T-helper 2 cell treated with Interferon-gamma antibody and Interleukin-4, amounts not matched to agents 100 ng/mL and 5 ng/mL, for 36 hours (primary cell): ENCODE measurements around the gene OPA1. TPM values are rescaled to one million over a fixed set of nuclear protein-coding genes. Genes with fewer than 3 reads are reported as not detected.

Experiments used
- intact Hi-C: fragments of 100-400 bp; cut with micrococcal nuclease; formaldehyde crosslinking; loops from one replicate; pipeline ENCODE4 v1.15.1; 2023
- total RNA-seq: library from RNA; stranded (reverse); gene quantifications from 2 replicates; pipeline ENCODE4 v1.2.3, GENCODE V29; 2022

OPA1 gene
- total RNA-seq, 1 donor from 2014 or later = 64.5 TPM

DNA sequence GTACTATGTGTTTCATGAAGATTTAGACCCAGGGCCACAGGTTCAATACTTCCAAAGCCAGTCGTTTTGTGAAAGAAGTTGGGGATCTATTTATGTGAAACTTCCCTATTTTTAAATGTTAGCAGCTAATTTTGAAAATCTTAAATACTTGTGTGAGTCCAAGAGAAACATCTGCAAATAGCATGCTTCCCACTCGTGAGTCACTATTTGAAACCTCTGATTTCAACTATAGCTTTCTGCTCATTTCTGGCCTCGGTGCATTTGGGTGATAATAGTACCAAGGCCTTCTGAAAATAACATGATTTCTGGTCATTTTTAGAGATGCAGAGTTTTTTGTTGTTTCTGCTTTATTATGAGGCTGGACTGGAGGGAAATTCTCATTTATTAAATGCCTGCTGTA lies 110.0 kb downstream of the OPA1 start:
- intact Hi-C loops = no loop called here

DNA sequence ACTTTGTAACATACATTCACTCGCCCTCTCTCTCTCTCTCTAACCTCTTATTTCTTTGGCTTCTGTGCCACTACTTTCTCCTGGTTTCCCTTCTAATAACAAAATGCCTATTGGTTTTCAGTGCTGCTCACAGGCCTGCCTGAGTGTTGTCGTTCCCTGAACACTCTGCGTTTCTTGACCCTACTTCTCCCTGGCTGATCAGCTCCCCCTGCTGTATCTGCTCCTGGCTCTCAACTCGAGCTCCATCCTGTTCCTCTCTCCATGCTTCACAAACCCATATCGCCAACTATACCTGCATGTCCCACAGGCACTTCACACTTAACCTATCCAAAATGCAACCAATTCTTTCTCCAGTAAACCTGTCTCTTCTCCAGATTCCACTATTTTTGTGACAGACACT lies 111.4 kb downstream of the OPA1 start:
- intact Hi-C loops = no loop called here

DNA sequence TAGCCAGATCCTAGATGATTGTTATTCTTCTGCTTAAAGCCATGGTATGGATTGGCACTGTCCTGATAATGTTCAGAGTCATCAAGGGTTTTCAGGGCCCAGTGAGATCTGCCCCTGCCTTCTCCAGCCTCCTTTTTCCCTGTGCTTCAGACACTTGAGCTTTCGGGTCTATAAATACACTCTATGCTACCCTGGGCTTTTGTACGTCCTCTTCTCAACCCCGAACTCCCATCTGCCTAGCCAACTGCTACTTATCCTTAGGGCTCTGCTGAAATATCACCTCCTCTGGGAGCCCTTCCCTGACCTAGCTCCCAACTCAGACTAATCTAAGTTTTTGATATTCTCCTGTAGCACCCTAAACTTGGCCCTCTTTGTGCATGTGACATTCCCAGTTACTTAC lies 115.3 kb downstream of the OPA1 start:
- intact Hi-C loops = no loop called here

DNA sequence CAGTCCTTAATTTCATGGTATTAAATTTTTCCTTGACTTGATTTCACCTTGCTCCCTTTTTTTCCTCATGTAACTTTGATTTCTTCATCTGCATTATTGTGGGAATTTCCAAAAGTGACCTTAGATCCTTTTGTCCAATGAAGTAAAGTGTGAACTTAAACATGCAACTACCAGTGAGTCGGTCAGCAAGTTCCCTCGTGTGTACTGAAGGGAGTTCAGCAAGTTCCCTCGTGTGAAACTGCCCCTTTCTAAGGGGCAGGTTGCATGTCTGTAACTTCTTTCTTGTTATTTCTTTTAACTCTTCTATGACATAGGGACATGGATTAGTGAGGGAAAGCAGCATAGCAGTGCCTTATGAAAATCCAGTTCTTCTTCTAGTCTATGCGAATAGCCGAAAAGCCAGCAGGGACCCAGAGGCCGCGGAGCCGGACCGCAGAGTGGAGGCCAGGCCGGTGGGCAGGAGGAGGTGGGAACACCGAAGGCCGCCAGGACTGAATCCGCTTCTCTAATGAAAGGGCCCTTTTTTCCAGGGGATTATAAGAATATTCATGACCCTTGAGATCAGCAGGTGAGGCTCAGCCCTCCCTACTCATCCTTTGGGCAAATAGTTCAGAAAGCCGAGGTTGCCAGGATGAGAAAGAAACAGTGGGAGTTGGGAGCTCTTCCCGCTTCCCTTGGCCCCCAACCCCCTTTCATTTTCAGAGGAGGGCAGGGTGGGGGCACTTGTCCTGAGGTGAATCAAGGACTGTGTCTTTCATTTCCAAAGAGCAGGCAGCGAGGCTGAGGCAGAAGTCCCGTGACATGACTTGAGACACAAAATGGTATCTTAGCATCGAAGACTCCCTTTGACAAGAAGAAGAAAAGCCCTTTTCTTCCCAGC lies 117.5 kb downstream of the OPA1 start:
- intact Hi-C loops = no loop called here

DNA sequence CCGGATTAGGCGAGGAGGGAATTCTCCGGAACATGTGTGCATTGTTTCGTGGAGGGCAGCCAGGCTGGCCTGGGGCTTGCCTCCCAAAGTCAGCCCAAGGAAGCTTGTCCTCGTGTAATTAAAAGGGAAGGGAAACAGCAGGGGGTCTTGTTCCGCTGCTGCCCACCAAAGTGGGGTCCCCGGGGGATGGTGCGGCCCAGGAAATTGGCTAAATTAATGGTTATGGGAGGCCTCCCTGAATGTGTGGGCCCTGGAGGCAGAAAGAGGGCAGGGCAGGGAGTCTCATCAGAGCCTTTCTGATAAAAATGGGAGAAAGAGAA lies 118.1 kb downstream of the OPA1 start:
- intact Hi-C loops = no loop called here

DNA sequence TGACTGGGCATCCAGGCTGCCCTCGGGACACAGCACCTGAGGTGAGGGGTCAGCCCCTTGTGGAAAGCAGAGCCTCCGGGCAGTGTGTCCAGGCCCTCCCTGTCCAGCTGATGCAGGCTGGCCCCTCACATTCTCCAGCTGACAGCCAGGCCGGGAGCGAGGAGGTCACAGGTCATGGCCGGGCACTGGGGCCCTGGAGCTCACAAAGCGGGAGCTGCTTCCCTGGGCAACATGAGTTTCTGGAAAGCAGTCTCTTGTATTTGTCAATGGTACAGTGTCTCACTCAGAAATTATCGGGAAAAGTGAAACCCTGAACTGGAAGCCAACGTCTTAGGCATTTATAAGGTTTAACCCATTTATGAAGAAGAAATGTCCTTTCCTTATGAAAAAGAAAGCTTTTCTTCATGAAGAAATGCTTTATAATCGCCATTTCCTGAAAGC lies 118.5 kb downstream of the OPA1 start:
- intact Hi-C loops = no loop called here

DNA sequence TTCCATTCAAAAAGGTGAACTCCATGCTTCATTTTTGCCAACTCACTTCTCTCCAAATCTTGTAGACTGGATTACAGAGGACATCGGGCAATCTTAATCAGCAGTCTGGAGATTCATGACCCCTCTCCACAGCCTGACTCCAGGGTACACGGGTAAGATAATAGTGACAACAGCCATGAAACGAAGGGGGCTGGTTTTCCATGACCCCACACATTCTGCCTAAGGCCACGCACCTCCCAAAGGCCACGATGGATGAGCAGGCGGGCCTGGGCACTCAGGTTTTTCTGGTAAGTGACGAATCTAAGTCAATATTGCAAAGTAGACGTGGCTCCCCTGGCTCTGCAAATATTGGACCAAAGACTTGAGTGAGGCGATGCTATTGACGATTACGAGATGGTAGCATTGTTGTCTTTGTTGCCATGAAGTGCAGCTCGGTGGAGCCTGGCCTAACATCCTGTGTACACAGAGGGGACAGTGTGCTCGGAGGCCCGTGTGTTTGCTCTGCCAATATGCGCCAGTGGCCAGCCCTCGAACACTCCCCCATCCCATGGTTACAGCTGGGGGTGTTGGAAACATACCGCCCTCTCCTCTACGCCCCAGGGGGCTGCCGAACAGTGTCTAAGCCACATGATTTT lies 119.1 kb downstream of the OPA1 start:
- intact Hi-C loops = no loop called here

DNA sequence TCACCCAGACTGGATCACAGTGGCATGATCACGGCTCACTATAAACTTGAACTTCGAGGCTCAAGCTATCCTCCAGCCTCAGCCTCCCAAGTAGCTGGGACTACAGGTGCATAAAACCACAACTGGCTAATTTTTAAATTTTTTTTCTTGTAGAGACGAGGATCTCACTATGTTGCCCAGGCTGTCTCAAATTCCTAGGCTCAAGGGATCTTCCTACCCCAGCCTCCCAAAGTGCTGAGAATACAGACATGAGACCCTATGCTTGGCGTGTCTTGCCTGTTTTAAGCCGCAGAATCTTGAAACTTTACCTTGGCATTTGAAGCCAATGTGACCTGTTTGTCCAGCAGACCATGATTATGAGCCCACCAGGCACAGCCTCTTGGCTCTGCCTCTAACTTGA lies 119.9 kb downstream of the OPA1 start:
- intact Hi-C loops = no loop called here

DNA sequence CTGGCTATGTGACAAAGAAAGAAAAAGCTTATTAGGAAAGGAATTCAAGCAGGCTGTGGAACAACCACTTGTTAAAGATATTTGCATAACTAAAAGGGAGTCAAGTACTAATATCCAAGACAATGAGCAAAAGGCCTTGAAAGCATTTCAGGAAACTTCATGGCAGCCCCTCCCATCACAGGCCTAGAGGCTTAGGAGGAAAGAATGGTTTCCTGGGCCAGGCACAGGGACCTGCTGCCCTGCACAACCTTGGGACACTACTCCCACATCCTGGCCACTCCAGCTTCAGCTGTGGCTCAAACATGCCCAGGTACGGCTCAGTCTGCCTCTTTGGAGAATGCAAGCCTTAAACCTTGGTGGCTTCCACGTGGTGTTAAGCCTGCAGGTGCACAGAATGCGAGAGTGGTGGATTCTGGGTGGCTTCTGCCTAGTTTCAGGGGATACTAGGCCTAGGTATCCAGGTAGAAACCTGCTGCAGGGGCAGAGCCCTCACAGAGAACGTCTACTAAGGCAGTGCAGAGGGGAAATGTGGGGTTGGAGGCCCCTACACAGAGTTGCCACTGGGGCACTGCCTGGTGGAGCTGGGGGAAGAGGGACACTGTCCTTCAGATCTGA lies 121.6 kb downstream of the OPA1 start:
- intact Hi-C loops = no loop called here

DNA sequence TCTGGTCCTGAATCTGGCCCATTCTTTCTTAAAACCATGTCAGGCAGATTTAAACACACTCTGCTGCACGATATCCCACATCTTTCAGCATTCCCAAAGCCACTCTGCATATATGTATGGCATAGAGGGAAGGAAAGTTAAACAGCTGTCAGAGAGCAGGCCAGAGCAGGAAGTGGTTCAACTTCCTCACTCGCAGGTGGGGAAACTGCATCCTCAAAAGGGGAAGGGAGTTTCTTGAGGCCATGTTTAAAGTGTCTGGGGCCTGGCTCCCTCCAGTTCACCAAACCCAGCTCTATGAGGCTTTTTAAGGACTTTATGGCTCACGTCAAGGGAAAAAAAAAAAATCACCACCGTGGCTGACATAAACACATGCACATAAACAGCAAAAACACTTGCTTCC lies 123.1 kb downstream of the OPA1 start:
- intact Hi-C loops = no loop called here

DNA sequence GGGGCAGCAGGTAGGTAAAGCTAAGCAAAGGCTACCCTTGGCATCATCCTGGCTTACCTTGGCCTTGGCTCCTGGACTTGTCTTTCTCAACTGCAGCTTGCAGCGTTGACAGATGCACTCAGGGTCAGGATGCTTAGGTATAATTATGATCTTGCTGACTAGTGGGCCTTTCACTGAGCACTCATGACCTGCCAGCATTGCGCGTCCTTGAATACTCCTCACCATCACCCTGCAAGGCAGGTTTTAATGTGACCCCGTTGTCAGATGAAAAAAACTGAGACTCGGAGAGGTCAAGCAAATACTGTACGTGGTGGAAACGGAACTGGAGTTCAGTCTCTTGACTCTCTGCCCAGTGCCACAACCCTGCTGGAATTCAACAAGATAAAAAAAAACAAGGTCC lies 126.7 kb downstream of the OPA1 start:
- intact Hi-C loops = no loop called here

DNA sequence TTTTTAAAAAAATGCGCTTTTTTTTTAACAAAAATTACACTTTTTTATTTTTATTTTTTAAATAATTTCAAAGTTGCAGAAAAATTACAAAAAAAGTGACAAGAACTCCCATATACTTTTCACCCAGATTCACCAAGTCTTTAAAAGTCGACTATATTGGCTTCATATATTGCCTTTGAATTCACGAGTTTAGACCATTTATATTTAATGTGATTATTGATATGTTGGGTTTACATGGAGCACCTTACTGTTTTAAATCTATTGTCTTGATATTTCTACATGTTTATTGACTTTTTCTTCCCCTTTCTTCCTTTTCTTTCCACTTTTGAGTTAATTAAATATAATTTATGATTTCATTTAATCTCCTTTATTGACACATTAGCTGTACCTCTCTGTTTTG lies 127.2 kb downstream of the OPA1 start:
- intact Hi-C loops = no loop called here

DNA sequence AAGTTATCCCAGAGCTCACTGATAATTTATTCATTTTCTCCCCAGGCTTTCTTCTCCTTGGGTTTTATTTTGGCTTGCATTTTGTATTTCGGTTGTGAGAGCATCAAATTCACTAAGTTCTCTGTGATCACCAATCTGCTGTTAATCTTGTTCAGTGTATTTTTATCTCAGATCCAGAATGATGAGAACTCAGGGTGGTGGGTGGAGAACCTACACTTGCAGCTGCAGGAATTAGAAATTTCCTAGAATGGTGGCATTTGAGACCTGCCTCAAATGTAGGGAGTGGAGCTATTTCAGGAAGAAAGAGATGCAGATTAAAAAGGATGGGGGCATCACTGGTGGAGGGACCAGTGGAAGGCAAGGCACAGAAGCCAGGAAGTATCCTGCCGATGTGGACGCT lies 129.6 kb downstream of the OPA1 start:
- intact Hi-C loops = no loop called here

DNA sequence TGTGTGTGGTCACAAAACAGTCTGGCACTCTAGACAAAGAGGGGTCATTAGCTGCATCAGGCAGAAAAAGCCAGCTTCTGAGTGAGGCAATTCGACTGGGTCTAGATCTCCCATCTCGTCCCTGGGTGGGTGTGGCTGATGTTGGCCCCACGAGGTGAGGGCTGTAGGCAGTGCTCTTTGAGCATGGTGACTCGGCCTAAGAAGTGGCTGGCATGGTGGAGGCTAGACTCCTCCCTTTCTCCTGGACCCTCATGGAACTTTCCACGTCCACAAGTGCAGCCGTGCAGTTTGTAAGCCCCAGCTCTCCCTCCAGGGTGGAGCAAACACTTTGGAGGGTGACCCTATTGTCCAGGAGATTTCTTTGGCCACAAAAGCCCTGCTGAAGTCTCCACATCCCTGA lies 134.1 kb downstream of the OPA1 start:
- intact Hi-C loops = no loop called here

DNA sequence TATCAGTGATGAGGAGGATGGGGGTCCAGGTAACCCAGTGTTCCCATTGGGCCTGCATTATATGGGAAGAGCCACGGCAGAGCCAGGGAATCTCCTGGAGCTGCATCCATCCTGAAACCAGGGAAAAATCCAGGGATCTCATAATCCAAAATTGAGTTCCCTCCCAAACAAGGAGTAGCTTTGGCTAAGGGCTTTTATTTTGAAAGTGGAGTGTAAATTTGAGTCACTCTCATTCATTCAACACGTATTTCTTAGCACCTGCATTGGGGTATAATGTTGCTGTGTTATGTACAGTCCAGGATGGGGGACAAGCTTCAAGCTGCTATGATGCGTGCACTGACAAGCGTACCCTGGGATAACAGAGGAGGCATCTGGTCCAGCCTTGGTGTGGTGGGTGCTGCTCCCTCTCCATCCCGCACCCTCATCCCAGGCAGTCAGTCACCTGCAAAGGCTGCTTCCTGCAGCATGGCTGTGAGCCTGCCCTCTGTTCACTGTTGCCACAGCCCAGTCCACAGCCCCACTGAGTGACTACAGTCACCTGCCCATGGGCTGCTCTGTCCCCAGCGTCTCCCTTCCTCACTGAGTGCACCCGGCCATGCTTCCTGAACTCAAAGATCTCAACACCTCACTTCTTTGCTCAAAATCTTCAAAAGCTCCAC lies 135.6 kb downstream of the OPA1 start:
- intact Hi-C loops = no loop called here

DNA sequence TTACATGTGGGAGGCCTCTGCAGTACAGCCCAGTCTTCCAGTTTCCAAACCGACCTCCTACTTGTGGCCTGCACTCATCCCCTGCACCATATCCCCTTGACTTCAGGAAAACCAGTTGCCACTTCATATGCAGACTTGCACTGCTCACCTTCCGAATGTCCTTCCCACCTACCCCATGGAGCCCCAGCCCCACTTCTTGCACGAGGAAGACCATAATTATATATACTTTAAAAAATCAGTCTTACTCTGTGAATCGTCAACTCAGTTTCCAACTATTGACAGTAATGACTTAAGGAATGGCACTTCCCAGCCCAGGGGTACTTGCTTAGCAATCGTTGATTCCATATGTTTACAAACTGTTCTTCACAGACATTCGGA lies 136.1 kb downstream of the OPA1 start:
- intact Hi-C loops = no loop called here

DNA sequence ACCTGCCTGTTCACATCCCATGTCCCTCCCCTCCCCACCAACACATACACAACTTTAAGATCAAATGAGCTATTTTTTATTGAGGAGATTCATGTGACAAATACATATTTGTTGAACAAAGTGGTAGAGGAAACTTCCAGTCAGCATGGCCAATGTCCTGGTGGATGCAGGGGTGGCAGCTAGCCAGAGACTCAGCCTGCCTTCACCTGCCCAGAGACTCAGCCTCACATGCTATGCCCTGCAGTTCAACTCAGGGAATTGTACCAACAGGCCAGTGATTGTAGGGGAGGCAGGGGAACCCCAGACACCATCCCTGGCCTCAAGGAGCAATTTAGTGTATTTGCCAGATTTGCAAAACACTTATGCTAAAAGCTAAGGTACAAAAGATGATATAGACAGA lies 136.6 kb downstream of the OPA1 start:
- intact Hi-C loops = no loop called here

DNA sequence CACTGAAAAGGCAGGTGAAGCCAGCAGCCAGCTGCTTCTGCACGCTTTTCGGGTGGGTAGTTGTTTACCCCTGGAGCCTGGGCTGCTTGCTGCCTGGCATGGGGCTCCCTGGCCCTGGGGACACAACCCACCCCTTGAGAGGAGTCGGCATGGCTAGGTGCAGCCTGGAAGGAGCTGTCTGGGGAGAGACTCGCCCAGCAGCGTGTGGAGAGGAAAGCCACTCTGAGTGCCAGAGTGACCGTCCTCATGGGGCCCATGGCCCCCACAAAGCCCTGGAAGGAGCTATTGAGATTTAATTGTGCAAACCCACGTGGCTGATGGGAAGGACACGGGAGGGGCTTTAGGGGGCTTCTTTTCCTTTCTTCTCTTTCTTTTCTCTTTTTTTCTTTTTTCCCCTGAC lies 137.5 kb downstream of the OPA1 start:
- intact Hi-C loops = no loop called here

DNA sequence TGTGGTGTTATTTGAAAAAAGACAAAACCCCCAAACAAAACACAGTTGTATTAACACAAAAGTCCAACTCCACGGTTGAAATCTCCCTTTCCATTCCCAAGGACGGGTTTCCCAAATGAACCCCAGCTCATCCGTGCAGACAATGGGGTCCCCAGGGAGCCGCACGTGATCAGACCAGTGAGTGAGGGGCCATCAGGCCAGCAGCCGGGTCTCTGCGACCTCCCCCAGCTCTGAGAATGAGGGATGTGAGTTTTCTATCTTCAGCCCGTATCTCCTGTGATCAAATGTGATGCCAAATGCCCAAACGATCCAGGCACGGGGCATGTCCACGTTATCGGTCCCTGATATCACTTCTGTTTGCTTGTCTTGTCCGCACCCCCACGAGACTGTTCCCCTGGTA lies 138.0 kb downstream of the OPA1 start:
- intact Hi-C loops = no loop called here

DNA sequence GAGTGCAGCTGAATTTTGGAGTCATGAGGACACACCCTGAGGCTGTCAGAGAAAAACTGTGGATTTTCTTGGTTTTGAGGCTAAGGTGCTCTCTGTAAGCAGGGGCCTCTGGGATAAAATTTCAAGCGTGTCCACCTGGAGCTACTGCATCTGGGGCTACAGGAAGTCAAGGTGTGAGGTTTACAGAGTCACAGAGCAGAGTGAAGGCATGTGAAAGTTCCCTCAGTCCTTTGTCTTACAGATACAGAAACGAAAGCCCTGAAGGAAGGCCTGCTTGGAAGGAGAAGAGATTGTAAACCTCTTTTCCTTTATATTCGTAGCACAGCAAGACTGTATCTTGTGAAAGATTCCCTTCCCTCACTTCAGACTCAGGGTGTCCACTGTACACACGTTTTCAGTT lies 138.6 kb downstream of the OPA1 start:
- intact Hi-C loops = no loop called here

DNA sequence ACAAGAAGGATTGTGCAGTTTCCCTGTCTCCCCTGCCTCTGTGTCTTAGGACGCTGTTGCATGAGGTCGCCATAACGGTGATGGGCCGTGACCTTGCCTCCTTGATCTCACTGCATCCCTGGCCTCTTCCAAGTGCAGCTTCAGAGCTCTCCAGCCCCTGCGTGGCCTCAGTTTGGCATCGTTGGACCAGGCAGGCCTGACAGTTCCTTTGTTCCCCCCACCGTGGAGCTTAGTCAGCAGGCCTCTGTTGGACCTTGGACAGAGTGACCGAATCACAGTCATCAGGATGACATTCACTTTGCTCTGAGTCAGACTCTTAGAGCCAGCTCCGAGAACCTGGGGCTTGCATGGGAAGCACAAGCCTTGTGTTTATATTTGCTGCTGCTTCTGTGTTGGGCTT lies 139.4 kb downstream of the OPA1 start:
- intact Hi-C loops = no loop called here

DNA sequence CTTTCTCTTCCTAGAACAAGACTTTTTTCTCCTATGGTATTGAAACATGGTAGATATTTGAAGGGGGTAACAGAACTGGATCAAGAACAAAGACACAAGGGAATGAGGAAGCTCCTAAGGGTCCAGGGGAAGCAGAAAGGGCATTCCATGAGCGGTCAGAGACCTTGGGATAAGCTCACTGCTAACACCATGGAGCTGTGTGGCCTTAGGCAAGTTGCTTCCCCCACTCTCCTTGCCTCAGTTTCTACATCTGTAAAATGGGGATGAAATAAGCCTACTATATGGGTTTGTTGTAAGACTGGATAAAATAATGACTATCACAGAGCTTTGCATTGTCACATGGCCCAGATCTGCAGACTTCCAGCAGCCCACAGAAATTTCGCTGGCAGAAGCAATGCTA lies 139.8 kb downstream of the OPA1 start:
- intact Hi-C loops = no loop called here
